ENCODE results near the gene ANKRD36C. TPM values are rescaled to one million over a fixed set of nuclear protein-coding genes. Genes with fewer than 3 reads are reported as not detected.
"Not testable (repeated sequence)": the region's sequence is repeated elsewhere in the genome, so short reads cannot be mapped to it uniquely, and the experiment has no call there.

ANKRD36C gene
- total RNA-seq, 2 donors from 2014 or later: 44.4 to 136 TPM

- not testable (repeated sequence) for H3K4me3 Mint-ChIP-seq; H3K4me1 Mint-ChIP-seq (ENCODE audit: low read depth in 2 of 2); ATAC-seq; H3K9me3 Mint-ChIP-seq; H3K36me3 Mint-ChIP-seq; DNase-seq (ENCODE audit: low spot score); H3K27me3 Mint-ChIP-seq
- H3K27ac Mint-ChIP-seq: peak overlapping the region in 1 of 2 donors; percentile 47
Observed at GRCh38 chr2:96016321-96016720, 24.7 kb upstream of the ANKRD36C start.

DNA sequence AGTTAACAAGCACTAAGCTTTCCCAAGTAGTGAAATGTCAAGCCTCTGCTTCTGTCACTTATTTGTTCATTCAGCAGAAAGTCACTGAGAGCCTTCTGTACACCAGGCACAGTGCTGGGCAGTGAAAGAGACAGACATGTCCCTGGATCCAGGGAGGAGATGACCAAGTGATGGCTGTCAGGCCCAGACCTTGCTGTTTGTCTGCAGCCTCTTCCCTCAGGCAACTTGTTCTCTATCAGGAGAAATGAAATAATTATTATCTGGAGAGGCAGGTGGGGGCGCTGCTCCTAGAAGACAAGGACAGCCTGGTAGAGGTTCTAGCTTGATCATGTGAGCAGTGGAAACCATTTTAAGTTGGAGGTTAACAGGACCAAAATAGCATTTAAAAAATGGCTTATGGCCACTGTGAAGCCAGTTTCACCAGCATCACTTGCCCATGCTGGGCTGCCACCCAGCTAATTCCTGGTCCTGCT lies 21.2 kb upstream of the ANKRD36C start:
- peaks cover 7 to 16% of the 10 kb centered on the region in 2 donors for H3K4me1 Mint-ChIP-seq (ENCODE audit: low read depth in 2 of 2)
- not testable (repeated sequence) for H3K36me3 Mint-ChIP-seq; DNase-seq (ENCODE audit: low spot score); H3K4me3 Mint-ChIP-seq; H3K27ac Mint-ChIP-seq; ATAC-seq; H3K9me3 Mint-ChIP-seq; H3K27me3 Mint-ChIP-seq

GRCh38 chr2:96012086-96012791 lies 20.6 kb upstream of the ANKRD36C start:
- not testable (repeated sequence) for H3K36me3 Mint-ChIP-seq; H3K4me3 Mint-ChIP-seq; H3K27me3 Mint-ChIP-seq; DNase-seq (ENCODE audit: low spot score); H3K27ac Mint-ChIP-seq; ATAC-seq; H3K9me3 Mint-ChIP-seq
- peaks cover 7 to 16% of the 10 kb centered on the region in 2 donors for H3K4me1 Mint-ChIP-seq (ENCODE audit: low read depth in 2 of 2)

GRCh38 chr2:96011129-96011455 lies 19.5 kb upstream of the ANKRD36C start:
- H3K4me3 Mint-ChIP-seq; H3K4me1 Mint-ChIP-seq (ENCODE audit: low read depth in 2 of 2); H3K9me3 Mint-ChIP-seq; H3K36me3 Mint-ChIP-seq: not testable (repeated sequence)
- ATAC-seq (peak; percentile 4 to 34), DNase-seq (ENCODE audit: low spot score) (peak; percentile 63)
- peaks cover 12 to 20% of the 10 kb centered on the region in 2 donors for H3K27me3 Mint-ChIP-seq
- peak overlapping the region in 1 of 2 donors; percentile 65 for H3K27ac Mint-ChIP-seq

GRCh38 chr2:96010320-96011128 lies 18.9 kb upstream of the ANKRD36C start:
- peak; percentile 100 for ATAC-seq
- H3K9me3 Mint-ChIP-seq; H3K4me1 Mint-ChIP-seq (ENCODE audit: low read depth in 2 of 2); H3K36me3 Mint-ChIP-seq: not testable (repeated sequence)
- peak overlapping the region; percentile 73 for H3K4me3 Mint-ChIP-seq
- H3K27me3 Mint-ChIP-seq: peaks cover 15 to 26% of the 10 kb centered on the region in 2 donors
- peak overlapping the region; percentile 50 to 81 for H3K27ac Mint-ChIP-seq
- peak; percentile 98 for DNase-seq (ENCODE audit: low spot score)

DNA sequence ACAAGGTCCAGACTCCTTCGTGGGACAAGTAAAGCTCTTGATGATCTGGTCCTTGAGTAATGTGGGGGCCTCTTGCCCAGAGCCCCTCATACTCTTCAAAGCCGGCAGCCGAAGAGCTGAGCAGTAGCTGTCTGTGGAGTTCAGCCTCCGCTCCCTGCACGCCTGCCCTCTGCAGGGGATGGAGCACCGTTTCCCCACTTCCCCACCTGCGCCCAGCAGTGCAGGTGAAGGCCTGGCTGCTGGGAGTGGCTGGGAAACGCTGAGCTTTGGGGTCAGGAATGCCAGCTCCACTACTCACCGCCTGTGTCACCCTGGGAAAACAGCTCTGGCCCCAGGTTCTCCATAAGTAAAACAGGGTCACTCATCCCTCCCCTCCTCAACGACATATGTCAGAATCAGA lies 18.2 kb upstream of the ANKRD36C start:
- ATAC-seq; H3K9me3 Mint-ChIP-seq; H3K36me3 Mint-ChIP-seq; H3K4me1 Mint-ChIP-seq (ENCODE audit: low read depth in 2 of 2); DNase-seq (ENCODE audit: low spot score): not testable (repeated sequence)
- Mint-ChIP-seq H3K27me3 (peaks cover 20 to 33% of the 10 kb centered on the region in 2 donors), H3K4me3 (peak overlapping the region; percentile 73), H3K27ac (peak overlapping the region; percentile 50 to 81)

DNA sequence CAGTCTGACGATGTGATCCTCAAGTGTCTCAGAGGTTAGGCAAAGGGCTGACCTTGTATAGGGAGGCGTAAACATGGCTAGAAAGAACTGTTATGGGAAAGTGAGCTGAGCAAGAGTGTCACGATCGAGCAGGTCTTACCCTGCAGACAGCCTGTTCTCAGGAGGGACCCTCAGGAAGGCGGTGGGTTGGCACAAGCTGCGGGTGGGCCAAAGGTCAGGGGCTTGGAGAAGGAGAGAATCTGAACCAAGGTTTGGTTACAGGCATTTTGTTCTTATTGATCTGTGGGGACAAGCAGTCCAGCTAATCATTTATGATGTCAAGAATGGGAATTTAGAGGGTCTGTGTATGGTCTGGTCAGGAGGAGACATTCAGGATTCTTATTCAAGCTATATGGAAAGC lies 16.4 kb upstream of the ANKRD36C start:
- not testable (repeated sequence) for H3K4me3 Mint-ChIP-seq

GRCh38 chr2:96006248-96006647 lies 14.6 kb upstream of the ANKRD36C start:
- not testable (repeated sequence) for DNase-seq (ENCODE audit: low spot score); H3K36me3 Mint-ChIP-seq; ATAC-seq; H3K4me3 Mint-ChIP-seq; H3K9me3 Mint-ChIP-seq; H3K4me1 Mint-ChIP-seq (ENCODE audit: low read depth in 2 of 2); H3K27ac Mint-ChIP-seq
- H3K27me3 Mint-ChIP-seq: peaks cover 25 to 35% of the 10 kb centered on the region in 2 donors

More for the DNA sequence above, 16.4 kb upstream of the ANKRD36C start:
- not testable (repeated sequence) for DNase-seq (ENCODE audit: low spot score); H3K27ac Mint-ChIP-seq; H3K36me3 Mint-ChIP-seq; H3K4me1 Mint-ChIP-seq (ENCODE audit: low read depth in 2 of 2); H3K9me3 Mint-ChIP-seq; ATAC-seq
- peaks cover 23 to 35% of the 10 kb centered on the region in 2 donors for H3K27me3 Mint-ChIP-seq

DNA sequence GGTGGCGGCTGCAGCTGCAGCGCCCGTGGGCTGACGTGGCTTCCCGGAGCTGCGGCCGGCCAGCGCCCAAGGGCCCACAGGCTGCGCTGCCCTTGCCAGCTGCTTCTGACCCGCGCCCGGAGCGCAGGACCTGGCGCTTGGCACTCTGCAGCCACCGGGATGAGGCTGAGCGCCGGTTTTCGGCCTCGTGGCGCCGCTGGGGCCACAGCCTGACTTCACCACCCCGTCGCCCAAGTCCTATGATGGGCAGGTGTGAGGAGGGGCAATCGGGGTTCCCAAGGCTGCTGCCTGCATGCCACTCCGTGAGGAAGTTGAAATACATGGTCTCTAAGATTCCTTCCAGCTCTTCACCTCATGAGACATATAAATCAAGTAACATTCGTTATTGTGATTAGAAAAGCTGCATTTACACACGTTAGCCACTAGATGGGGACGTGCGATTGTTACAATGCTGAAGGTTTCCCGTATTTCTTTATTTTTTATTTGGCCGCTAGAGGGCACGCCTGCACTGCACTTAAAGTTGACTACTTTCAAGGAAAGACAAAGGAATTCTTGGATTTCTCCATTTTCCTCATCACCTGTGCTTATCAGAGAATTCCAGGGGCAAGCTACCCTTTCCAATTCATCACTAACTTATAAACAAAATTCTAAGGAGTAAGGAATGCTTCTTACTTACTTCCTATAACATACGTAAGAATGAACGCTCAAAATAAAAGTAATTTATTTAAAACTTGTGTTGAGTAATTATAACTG lies 1.1 kb upstream of the ANKRD36C start:
- peaks cover 12 to 23% of the 10 kb centered on the region in 2 donors for H3K27me3 Mint-ChIP-seq
- H3K4me3 Mint-ChIP-seq: peak overlapping the region; percentile 88
- DNase-seq (ENCODE audit: low spot score); H3K4me1 Mint-ChIP-seq (ENCODE audit: low read depth in 2 of 2); H3K9me3 Mint-ChIP-seq; H3K36me3 Mint-ChIP-seq: not testable (repeated sequence)
- H3K27ac Mint-ChIP-seq: peak overlapping the region; percentile 68 to 79
- ATAC-seq: peak; percentile 71 to 80

DNA sequence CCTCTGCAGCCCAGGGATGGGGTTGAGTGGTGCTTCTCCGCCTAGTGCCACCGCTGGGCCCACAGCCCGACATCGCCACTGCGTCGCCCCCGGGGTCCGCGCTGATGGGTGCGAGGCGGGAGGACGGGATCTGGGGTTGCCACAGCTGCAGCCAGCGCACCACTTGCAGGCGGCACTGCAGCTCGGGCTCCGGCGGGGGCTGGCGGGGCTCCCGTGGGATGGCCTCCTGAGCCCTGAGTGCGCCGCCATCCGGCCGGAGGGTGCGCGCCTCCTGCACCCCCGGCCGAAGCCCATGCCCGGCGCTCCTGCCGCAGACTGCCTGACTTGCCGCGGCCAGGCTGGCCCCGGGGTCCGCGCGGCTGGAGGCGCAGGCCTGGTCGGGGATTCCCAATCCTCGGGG lies 478 bp upstream of the ANKRD36C start:
- H3K27me3 Mint-ChIP-seq: peaks cover 12 to 23% of the 10 kb centered on the region in 2 donors
- H3K4me1 Mint-ChIP-seq (ENCODE audit: low read depth in 2 of 2); DNase-seq (ENCODE audit: low spot score); H3K9me3 Mint-ChIP-seq; H3K36me3 Mint-ChIP-seq: not testable (repeated sequence)
- ATAC-seq: peak; percentile 69 to 80
- H3K27ac Mint-ChIP-seq: peak overlapping the region in 1 of 2 donors; percentile 95
- peak overlapping the region; percentile 98 for H3K4me3 Mint-ChIP-seq

GRCh38 chr2:95990884-95991283 lies 740 bp downstream of the ANKRD36C start:
- not testable (repeated sequence) for ATAC-seq; H3K4me1 Mint-ChIP-seq (ENCODE audit: low read depth in 2 of 2); H3K9me3 Mint-ChIP-seq; H3K36me3 Mint-ChIP-seq; DNase-seq (ENCODE audit: low spot score)
- peak overlapping the region; percentile 95 to 96 for H3K27ac Mint-ChIP-seq
- H3K4me3 Mint-ChIP-seq: peak overlapping the region; percentile 98
- peaks cover 8 to 18% of the 10 kb centered on the region in 2 donors for H3K27me3 Mint-ChIP-seq

GRCh38 chr2:95951662-95952061 lies 40.0 kb downstream of the ANKRD36C start:
- H3K9me3 Mint-ChIP-seq; DNase-seq (ENCODE audit: low spot score); H3K27me3 Mint-ChIP-seq; H3K4me1 Mint-ChIP-seq (ENCODE audit: low read depth in 2 of 2); H3K4me3 Mint-ChIP-seq; H3K27ac Mint-ChIP-seq; ATAC-seq; H3K36me3 Mint-ChIP-seq: not testable (repeated sequence)

DNA sequence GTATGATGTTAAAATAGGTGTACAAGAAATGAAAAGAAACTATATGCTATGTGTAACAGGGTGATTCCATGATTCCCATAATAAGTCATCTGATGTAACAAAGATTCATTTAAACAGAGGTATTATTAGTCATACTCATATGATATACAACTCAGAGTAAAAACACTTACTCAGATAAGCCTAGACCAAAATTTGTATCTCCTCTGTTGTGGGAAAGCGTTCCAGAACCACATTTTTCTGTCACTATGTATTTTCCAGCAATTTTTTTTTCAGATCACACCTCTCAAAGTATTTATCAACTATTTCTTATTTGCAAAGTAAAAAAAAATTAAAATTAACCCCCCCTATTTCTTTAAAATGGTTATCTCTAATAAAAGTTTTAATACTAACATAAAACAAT lies 43.6 kb downstream of the ANKRD36C start:
- H3K4me1 Mint-ChIP-seq (ENCODE audit: low read depth in 2 of 2); H3K9me3 Mint-ChIP-seq; H3K27me3 Mint-ChIP-seq; H3K4me3 Mint-ChIP-seq; ATAC-seq; H3K27ac Mint-ChIP-seq; DNase-seq (ENCODE audit: low spot score): not testable (repeated sequence)
- peaks cover 10% of the 10 kb centered on the region for H3K36me3 Mint-ChIP-seq

Measured in natural killer cell treated with Interleukin-12 subunit alpha and Interleukin-12 subunit beta and Interleukin-15 and Interleukin-18, amount 100 ng/mL, for 72 hours (primary cell).